IMR-90 (cell line): ENCODE measurements around the gene FRMPD4. TPM values are rescaled to one million over a fixed set of nuclear protein-coding genes. Genes with fewer than 3 reads are reported as not detected.

Experiments
- ATAC-seq: fragments of 200-7000 bp; cut with Tn5 transposase; 2 replicates; pipeline ENCODE4 v1.9.1; 2020; ENCODE audit warnings: low read depth, mild to moderate bottlenecking, moderate library complexity
- BruUV-seq: library from RNA; stranded (reverse); fragments of 400-500 nt; replicated peaks from 2 replicates; lab custom pipeline; 2021; lab: Mats Ljungman, UMichigan
- CTCF ChIA-PET: fragments of 300-600 bp; formaldehyde crosslinking; extraction: SDS; loops from one replicate; lab custom pipeline; 2021; ENCODE audit warnings: antibody characterized with exemption; lab: Yijun Ruan, JAX
- POLR2A ChIA-PET: fragments of 300-600 bp; sonication (Branson Sonifier 250); formaldehyde crosslinking; loops from one replicate; lab custom pipeline; 2022; ENCODE audit warnings: antibody characterized with exemption; ENCODE audit not compliant: unreplicated experiment; lab: Charles Lee
- DNase-seq: peaks from one replicate; pipeline ENCODE4 v3.0.0; 2013
- H2AFZ ChIP-seq: replicated peaks from 2 replicates; pipeline ENCODE3; 2013; ENCODE audit warnings: low read length, mild to moderate bottlenecking; ENCODE audit not compliant: poor library complexity
- H2AK5ac ChIP-seq: 2 replicates; pipeline ENCODE4 v1.6.1; 2013; ENCODE audit warnings: low read depth, low read length, inconsistent platforms
- H2AK9ac ChIP-seq: replicated peaks from 2 replicates; pipeline ENCODE3; 2013; ENCODE audit warnings: mild to moderate bottlenecking, low read depth, low read length, moderate library complexity; ENCODE audit not compliant: poor library complexity
- H2BK120ac ChIP-seq: 2 replicates; pipeline ENCODE4 v1.6.1; 2013; ENCODE audit warnings: low read depth, low read length, inconsistent platforms
- H2BK15ac ChIP-seq: 3 replicates; pipeline ENCODE4 v1.6.1; 2013; ENCODE audit warnings: low read depth, low read length, inconsistent platforms
- H2BK20ac ChIP-seq: 2 replicates; pipeline ENCODE4 v1.6.1; 2013; ENCODE audit warnings: low read depth, mild to moderate bottlenecking, inconsistent platforms, low read length, moderate library complexity
- H2BK5ac ChIP-seq: 2 replicates; pipeline ENCODE4 v1.6.1; 2013; ENCODE audit warnings: mild to moderate bottlenecking, low read depth, low read length, inconsistent platforms; ENCODE audit not compliant: poor library complexity, severe bottlenecking
- H3K14ac ChIP-seq: replicated peaks from 2 replicates; pipeline ENCODE4 v1.6.1; 2013; ENCODE audit warnings: low read depth, low read length, inconsistent platforms
- H3K18ac ChIP-seq: 2 replicates; pipeline ENCODE4 v1.6.1; 2013; ENCODE audit warnings: low read depth, low read length, control low read depth
- H3K23ac ChIP-seq: 2 replicates; pipeline ENCODE4 v1.6.1; 2013; ENCODE audit warnings: low read depth, low read length, inconsistent platforms
- H3K27ac ChIP-seq: 2 replicates; pipeline ENCODE4 v1.5.1; 2013; ENCODE audit warnings: mild to moderate bottlenecking, control low read depth, low read length; ENCODE audit not compliant: insufficient read depth
- H3K27me3 ChIP-seq: 2 replicates; pipeline ENCODE4 v1.6.1; 2013; ENCODE audit warnings: low read length; ENCODE audit not compliant: control insufficient read depth, insufficient read depth
- H3K36me3 ChIP-seq: 2 replicates; pipeline ENCODE4 v1.6.1; 2013; ENCODE audit warnings: low read length, mixed read lengths; ENCODE audit not compliant: control insufficient read depth, insufficient read depth
- H3K4ac ChIP-seq: 2 replicates; pipeline ENCODE4 v1.6.1; 2013; ENCODE audit warnings: low read depth, low read length, inconsistent platforms
- H3K4me1 ChIP-seq: 2 replicates; pipeline ENCODE4 v1.6.1; 2013; ENCODE audit warnings: low read length, mixed read lengths; ENCODE audit not compliant: control insufficient read depth, insufficient read depth
- H3K4me2 ChIP-seq: 2 replicates; pipeline ENCODE4 v1.6.1; 2013; ENCODE audit warnings: low read depth, mild to moderate bottlenecking, control low read depth, low read length, moderate library complexity
- H3K4me3 ChIP-seq: 2 replicates; pipeline ENCODE4 v1.5.1; 2013; ENCODE audit warnings: low read depth, mild to moderate bottlenecking, control low read depth, low read length, moderate library complexity; ENCODE audit not compliant: insufficient read depth
- H3K56ac ChIP-seq: 2 replicates; pipeline ENCODE4 v1.6.1; 2013; ENCODE audit warnings: low read length, inconsistent platforms; ENCODE audit not compliant: insufficient read depth; ENCODE audit errors: extremely low read depth
- H3K79me1 ChIP-seq, 2 experiments: 2 replicates each; pipeline ENCODE4 v1.6.1; 2013; ENCODE audit warnings: low read length in 2 of 2, inconsistent platforms in 1 of 2, low read depth in 1 of 2
- H3K9ac ChIP-seq: 2 replicates; pipeline ENCODE4 v1.6.1; 2013; ENCODE audit warnings: low read depth, low read length, control low read depth
- H3K9me1 ChIP-seq: 2 replicates; pipeline ENCODE4 v1.6.1; 2013; ENCODE audit warnings: low read length, inconsistent platforms; ENCODE audit not compliant: insufficient read depth
- H3K9me3 ChIP-seq: 2 replicates; pipeline ENCODE4 v1.6.1; 2013; ENCODE audit warnings: low read length; ENCODE audit not compliant: control insufficient read depth, insufficient read depth
- H4K20me1 ChIP-seq: 2 replicates; pipeline ENCODE4 v1.6.1; 2013; ENCODE audit warnings: low read length, inconsistent platforms; ENCODE audit not compliant: insufficient read depth
- H4K5ac ChIP-seq: 2 replicates; pipeline ENCODE4 v1.6.1; 2013; ENCODE audit warnings: mild to moderate bottlenecking, low read depth, low read length, control low read depth
- H4K8ac ChIP-seq, 2 experiments: 2 replicates each; pipeline ENCODE4 v1.6.1; 2013; ENCODE audit warnings: low read depth in 2 of 2, low read length in 2 of 2, control low read depth in 1 of 2, inconsistent platforms in 1 of 2
- H4K91ac ChIP-seq: 2 replicates; pipeline ENCODE4 v1.6.1; 2013; ENCODE audit warnings: low read depth, low read length, inconsistent platforms; ENCODE audit not compliant: insufficient read depth
- BHLHE40 ChIP-seq: fragments of 150-350 bp; IDR thresholded peaks from 2 replicates; pipeline ENCODE4 v1.6.1; 2016; ENCODE audit warnings: mild to moderate bottlenecking, low read depth, low read length
- CHD1 ChIP-seq: IDR thresholded peaks from 2 replicates; pipeline ENCODE4 v1.6.1; 2012; ENCODE audit warnings: low read depth, low read length, improper control_type of control experiment
- CTCF ChIP-seq: conservative IDR thresholded peaks from 2 replicates; pipeline ENCODE4 v1.5.1; 2012; ENCODE audit warnings: mild to moderate bottlenecking, low read depth, low read length, improper control_type of control experiment
- ELK1 ChIP-seq: fragments of 150-350 bp; IDR thresholded peaks from 2 replicates; pipeline ENCODE4 v1.6.1; 2016; ENCODE audit warnings: low read depth, mild to moderate bottlenecking, low read length, moderate library complexity, borderline replicate concordance
- FOS ChIP-seq: fragments of 150-350 bp; IDR thresholded peaks from 2 replicates; pipeline ENCODE4 v1.6.1; 2016; ENCODE audit warnings: low read depth, low read length
- MAFK ChIP-seq: IDR thresholded peaks from 2 replicates; pipeline ENCODE4 v1.6.1; 2012; ENCODE audit warnings: low read depth, low read length, improper control_type of control experiment
- MXI1 ChIP-seq: IDR thresholded peaks from 2 replicates; pipeline ENCODE4 v1.6.1; 2012; ENCODE audit warnings: low read depth, mild to moderate bottlenecking, low read length, moderate library complexity, borderline replicate concordance
- NFE2L2 ChIP-seq: fragments of 150-350 bp; IDR thresholded peaks from 2 replicates; pipeline ENCODE4 v1.6.1; 2016; ENCODE audit warnings: low read depth, mild to moderate bottlenecking, low read length
- RAD21 ChIP-seq: IDR thresholded peaks from 2 replicates; pipeline ENCODE4 v1.6.1; 2012; ENCODE audit warnings: low read length, improper control_type of control experiment
- RCOR1 ChIP-seq: IDR thresholded peaks from 2 replicates; pipeline ENCODE4 v1.6.1; 2012; ENCODE audit warnings: mild to moderate bottlenecking, low read length, improper control_type of control experiment; ENCODE audit not compliant: insufficient replicate concordance
- RFX5 ChIP-seq: IDR thresholded peaks from 2 replicates; pipeline ENCODE4 v1.8.0; 2012; ENCODE audit warnings: low read depth, mild to moderate bottlenecking, low read length, moderate library complexity
- SMC3 ChIP-seq: fragments of 150-350 bp; IDR thresholded peaks from 2 replicates; pipeline ENCODE4 v1.6.1; 2016; ENCODE audit warnings: low read depth, mild to moderate bottlenecking, antibody characterized with exemption, low read length, moderate library complexity
- USF2 ChIP-seq: fragments of 150-350 bp; IDR thresholded peaks from 2 replicates; pipeline ENCODE4 v1.6.1; 2017; ENCODE audit warnings: mild to moderate bottlenecking, antibody characterized with exemption, low read length, low read depth
- WGBS, 2 experiments: methylation state at CpG; one replicate each; pipeline versions ENCODE4 v1.1.5 to v1.1.7; 2013; ENCODE audit warnings: missing lambda C conversion rate in 2 of 2; ENCODE audit not compliant: insufficient read length in 1 of 2; ENCODE audit errors: extremely low coverage in 2 of 2; 5-methylcytosine and 5-hydroxymethylcytosine counted together
- dilution Hi-C: fragments of 300-500 bp; cut with HindIII; formaldehyde crosslinking; loops from one replicate; pipeline ENCODE4 v1.14.3; 2018; ENCODE audit warnings: low sequenced_read_pairs; ENCODE audit not compliant: unreplicated experiment
- in situ Hi-C: fragments of 300-500 bp; cut with MboI; formaldehyde crosslinking; loops from 3 replicates; pipeline ENCODE4 v1.14.3; 2019; ENCODE audit warnings: low sequenced_read_pairs, inconsistent platforms, mixed read lengths
- intact Hi-C: fragments of 100-400 bp; cut with micrococcal nuclease; formaldehyde crosslinking; loops from 2 replicates; pipeline ENCODE4 v1.10.0; 2022
- polyA plus RNA-seq, 3 experiments: library from polyadenylated mRNA; depleted of rRNA; stranded (reverse); fragments of >200 nt; gene quantifications; 2 replicates each; pipeline ENCODE4 v1.2.3, GENCODE V29; 2012; ENCODE audit warnings: low replicate concordance in 1 of 3
- total RNA-seq: library from RNA; depleted of rRNA; stranded (reverse); fragments of >200 nt; gene quantifications from 2 replicates; pipeline ENCODE4 v1.2.3, GENCODE V29; 2012

FRMPD4 gene
- total and polyA plus RNA-seq, 2 of the 4 experiments (the other 2 are of a cell fraction), result 0.53 to 1.1 TPM

- Histone ChIP-seq H4K5ac (no peak overlapping the region), H2AK9ac (no peak overlapping the region), H2BK20ac (no peak overlapping the region), H3K9me1 (no peaks in the 10 kb centered on the region), H3K4me2 (no peak overlapping the region), H4K8ac (no peak overlapping the region), H2BK5ac (no peak overlapping the region), H2AK5ac (no peak overlapping the region), H3K4ac (no peak overlapping the region), H3K27me3 (no peaks in the 10 kb centered on the region), H4K91ac (no peak overlapping the region), H3K79me1 (no peaks in the 10 kb centered on the region), H3K4me3 (no peak overlapping the region), H4K20me1 (no peaks in the 10 kb centered on the region), H3K9me3 (no peaks in the 10 kb centered on the region), H2AFZ (no peak overlapping the region), H3K36me3 (no peaks in the 10 kb centered on the region), H2BK120ac (no peak overlapping the region; the same call in 1 of the 2 replicates), H3K4me1 (no peaks in the 10 kb centered on the region), H3K23ac (no peak overlapping the region), H3K14ac (no peak overlapping the region), H3K56ac (no peak overlapping the region), H3K18ac (no peak overlapping the region), H3K9ac (no peak overlapping the region), H2BK15ac (no peak overlapping the region), H3K27ac (no peak overlapping the region)
- dilution Hi-C loops, result no loop called here
- intact Hi-C loops, result no loop called here
- ChIA-PET POLR2A (interaction anchor here (0.6 kb wide), 1 partner anchor 43 kb away, joined by 3 read pairs; no protein-coding TSS in a partner anchor), CTCF (no interaction called here)
- no peak for ATAC-seq
- BruUV-seq, result no TSS peak
- 50% methylated on average over 1 of the region's 7 CpGs; no CpG with 5 or more reads in 1 of the 2 experiments for WGBS, 2 experiments
- in situ Hi-C loops, result no loop called here
- no peak for DNase-seq
- TF ChIP-seq RFX5 (no peak), BHLHE40 (no peak), MXI1 (no peak), FOS (no peak), NFE2L2 (no peak), USF2 (no peak), ELK1 (no peak), SMC3 (no peak), RCOR1 (no peak), RAD21 (no peak), CTCF (no peak), CHD1 (no peak), MAFK (no peak)
These were observed 301.1 kb downstream of the FRMPD4 start for GRCh38 chrX:12439416-12439815.
